ENCODE results near the gene APMAP. TPM values are rescaled to one million over a fixed set of nuclear protein-coding genes. Genes with fewer than 3 reads are reported as not detected.
A peak's percentile ranks its signal among the peaks of the same experiment; 100 is the strongest.

The APMAP gene
- total RNA-seq, 1 donor from 2014 or later = 25.9 TPM

GRCh38 chr20:25025986-25026605 is 33.5 kb upstream of the APMAP start:
- ATAC-seq = peak; percentile 33
- DNase-seq = no peak
- intact Hi-C loops (cut with micrococcal nuclease) = no loop called here

- peak; percentile 24 for ATAC-seq
- intact Hi-C loops (cut with micrococcal nuclease) = no loop called here
These were observed 32.7 kb upstream of the APMAP start for GRCh38 chr20:25025091-25025861.

GRCh38 chr20:25024171-25024570 is 31.6 kb upstream of the APMAP start:
- intact Hi-C loops (cut with micrococcal nuclease) = no loop called here
- ATAC-seq (no peak), DNase-seq (no peak)

More at GRCh38 chr20:25025091-25025861, 32.7 kb upstream of the APMAP start:
- DNase-seq = no peak

DNA sequence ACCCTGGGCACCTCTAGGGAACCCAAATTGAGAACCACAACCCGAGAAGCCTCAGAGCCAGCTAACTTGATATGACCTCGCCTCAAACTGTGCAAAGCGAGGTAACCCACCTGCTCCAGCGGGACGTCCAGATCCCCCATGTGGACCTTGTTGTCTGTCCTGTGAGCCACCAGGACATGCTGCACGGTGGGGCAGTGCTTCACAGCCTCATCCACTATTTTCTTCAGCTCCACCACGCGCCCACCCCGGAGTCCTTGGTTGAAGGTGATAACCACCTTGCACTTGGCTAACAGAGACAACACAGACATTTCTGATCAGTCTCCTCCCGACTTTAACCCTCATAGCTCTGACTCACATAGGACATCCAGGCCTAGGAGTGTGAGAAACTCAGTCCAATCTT is 30.8 kb upstream of the APMAP start:
- intact Hi-C loops (cut with micrococcal nuclease) = no loop called here
- no peak for DNase-seq
- ATAC-seq = peak; percentile 6

DNA sequence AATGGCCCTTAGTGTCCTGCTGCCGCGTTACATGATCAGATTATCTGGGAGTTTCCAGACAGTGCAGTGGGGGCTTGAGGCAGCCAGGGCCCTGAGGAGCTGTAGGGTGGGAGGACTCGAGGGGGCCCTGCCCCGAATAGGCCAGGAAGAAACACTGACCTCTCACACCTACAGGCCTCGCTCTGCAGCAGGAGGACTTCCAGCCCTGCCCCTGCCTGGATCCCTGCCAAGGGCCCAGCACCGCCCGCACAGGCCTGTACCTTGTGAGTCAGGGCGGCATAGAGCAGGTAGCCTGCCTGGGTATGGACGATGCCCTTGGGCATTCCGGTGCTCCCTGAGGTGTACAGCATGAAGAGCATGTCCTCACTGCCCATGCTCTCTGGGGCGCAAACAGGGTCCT is 30.1 kb upstream of the APMAP start:
- peak; percentile 66 for ATAC-seq
- intact Hi-C loops (cut with micrococcal nuclease) = no loop called here
- peak; percentile 73 for DNase-seq

DNA sequence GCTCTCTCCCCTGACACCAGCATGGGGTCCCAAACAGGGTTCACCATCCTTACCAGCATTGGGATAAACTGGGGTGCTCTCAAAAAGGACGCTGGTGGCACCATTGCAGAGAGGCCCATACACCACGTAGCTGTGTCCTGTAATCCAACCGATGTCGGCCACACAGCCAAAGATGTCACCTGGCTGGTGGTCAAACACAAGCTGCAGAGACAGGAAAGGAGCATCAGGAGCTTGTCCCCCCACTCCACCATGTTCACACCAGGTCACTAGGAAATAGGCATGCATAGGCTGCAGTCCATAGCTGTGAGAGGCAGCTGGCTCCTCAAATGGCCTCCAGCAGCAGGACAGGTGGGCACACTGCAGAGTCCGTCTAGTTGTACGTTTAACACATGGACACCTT is 28.8 kb upstream of the APMAP start:
- ATAC-seq = no peak
- intact Hi-C loops (cut with micrococcal nuclease) = no loop called here
- DNase-seq = no peak

GRCh38 chr20:25020901-25021301 is 28.4 kb upstream of the APMAP start:
- ATAC-seq (peak; percentile 81), DNase-seq (peak; percentile 71)
- intact Hi-C loops (cut with micrococcal nuclease) = no loop called here

DNA sequence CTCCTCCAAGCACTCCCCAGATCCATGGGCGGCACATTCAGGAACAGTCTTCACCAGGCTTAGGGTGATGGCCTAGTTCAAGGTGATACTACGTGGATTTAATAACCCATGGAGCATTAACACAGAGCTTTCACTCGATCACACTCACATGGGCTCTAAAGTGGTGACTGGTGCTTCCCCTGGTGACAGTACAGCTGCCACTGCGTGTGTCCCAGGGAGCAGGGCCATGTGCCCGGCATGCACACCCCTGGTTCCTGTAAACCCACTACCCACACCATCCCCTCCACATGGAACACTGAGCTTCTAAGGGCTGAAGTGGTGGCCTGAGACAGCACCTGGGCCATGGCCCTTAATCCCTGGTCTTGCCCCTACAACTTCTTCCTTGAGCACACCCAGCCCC is 27.8 kb upstream of the APMAP start:
- no peak for ATAC-seq
- intact Hi-C loops (cut with micrococcal nuclease) = no loop called here
- DNase-seq = no peak

- no peak for ATAC-seq
- intact Hi-C loops (cut with micrococcal nuclease) = no loop called here
- no peak for DNase-seq
These were observed 27.0 kb upstream of the APMAP start for GRCh38 chr20:25019381-25020155.

GRCh38 chr20:25018841-25019240 is 26.3 kb upstream of the APMAP start:
- DNase-seq = no peak
- no peak for ATAC-seq
- intact Hi-C loops (cut with micrococcal nuclease) = no loop called here

- intact Hi-C loops (cut with micrococcal nuclease) = no loop called here
- no peak for DNase-seq
- ATAC-seq = no peak
These were observed 25.9 kb upstream of the APMAP start for GRCh38 chr20:25018425-25018824.

GRCh38 chr20:25017257-25017803 is 24.8 kb upstream of the APMAP start:
- intact Hi-C loops (cut with micrococcal nuclease) = no loop called here
- DNase-seq (no peak), ATAC-seq (peak; percentile 12)

GRCh38 chr20:25016471-25016870 is 23.9 kb upstream of the APMAP start:
- intact Hi-C loops (cut with micrococcal nuclease) = no loop called here
- ATAC-seq = no peak

DNA sequence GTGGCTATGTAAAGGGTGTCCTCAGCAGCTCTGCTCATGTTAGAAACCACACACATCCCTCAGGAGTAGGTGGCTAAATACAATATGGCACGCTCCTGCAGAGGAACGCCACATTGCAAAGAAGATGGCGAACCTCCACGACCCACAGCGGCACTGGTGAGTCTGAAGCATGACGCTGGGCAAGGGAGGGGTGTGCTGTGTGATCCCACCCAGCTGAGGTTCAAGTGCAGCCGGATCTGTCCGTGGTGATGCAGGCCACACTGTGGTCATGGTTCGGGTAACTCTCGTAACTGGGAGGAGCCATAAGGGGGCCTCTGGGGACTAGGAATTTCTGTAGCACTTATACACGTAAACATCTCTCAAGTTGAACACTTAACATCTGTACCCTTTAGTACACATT is 23.4 kb upstream of the APMAP start:
- no peak for DNase-seq
- intact Hi-C loops (cut with micrococcal nuclease) = no loop called here
- no peak for ATAC-seq

More at GRCh38 chr20:25016471-25016870, 23.9 kb upstream of the APMAP start:
- DNase-seq = no peak

DNA sequence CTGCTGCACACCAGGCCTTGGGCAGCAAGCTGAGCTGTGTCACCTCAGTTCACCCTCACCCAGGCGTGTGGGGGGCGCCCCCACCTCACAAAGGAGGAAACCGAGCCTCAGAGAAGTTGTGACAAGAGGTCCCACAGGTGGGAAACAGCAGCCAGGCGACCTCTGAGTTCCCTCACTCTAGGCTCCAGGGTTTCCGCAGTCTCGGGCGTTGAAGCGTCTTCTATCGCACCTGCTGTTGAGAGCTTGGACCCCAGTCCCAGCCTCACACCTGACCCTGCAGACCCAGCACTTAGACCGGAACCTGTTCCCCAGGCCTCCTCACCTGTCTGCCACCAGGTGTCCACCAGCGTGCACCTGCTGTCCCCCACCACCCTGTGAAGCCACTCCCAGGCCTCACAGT is 22.3 kb upstream of the APMAP start:
- no peak for DNase-seq
- ATAC-seq = no peak
- intact Hi-C loops (cut with micrococcal nuclease) = no loop called here

DNA sequence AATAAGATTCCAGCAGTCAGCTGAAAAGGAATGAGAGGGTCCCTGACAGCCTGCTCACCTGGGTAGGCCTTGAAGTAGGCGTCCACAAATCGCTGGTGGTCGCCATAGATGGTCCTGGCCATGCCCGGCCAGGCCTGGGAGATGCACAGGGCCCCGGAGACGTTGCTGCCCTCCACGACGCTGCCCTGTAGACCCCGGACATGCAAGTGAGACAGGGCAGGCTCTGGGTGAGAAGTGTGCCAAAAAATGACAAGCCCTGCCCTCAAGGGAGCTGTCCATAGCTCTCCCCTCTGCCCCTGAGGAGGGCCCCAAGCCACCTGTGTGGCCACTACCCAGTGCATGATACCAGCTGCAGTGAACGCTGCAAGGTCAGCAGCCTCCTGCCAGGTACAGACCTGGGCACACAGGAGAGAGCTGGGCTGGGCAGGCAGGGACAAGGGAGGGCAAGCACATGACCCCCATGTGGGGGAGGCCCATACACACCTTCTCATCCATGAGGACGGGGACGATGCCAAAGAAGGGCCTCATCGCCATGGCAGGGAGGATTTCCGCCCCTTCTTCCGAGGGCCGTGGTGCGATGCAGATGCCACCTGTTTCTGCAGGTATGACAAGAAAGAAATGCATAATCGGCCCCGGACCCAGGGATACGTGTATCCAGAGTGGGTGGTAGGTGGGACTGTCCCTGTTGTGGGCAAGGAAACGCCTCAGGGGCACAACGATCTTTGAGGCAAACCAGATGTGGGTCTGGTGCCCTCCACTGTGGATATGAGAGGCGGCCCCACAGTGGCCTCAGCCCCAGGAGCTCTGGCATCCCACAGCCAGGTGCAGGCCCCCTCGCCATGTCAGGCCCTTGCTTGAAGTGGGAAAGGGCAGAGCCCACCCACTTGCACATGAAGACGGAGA is 21.2 kb upstream of the APMAP start:
- DNase-seq (no peak), ATAC-seq (no peak)
- intact Hi-C loops (cut with micrococcal nuclease) = no loop called here

DNA sequence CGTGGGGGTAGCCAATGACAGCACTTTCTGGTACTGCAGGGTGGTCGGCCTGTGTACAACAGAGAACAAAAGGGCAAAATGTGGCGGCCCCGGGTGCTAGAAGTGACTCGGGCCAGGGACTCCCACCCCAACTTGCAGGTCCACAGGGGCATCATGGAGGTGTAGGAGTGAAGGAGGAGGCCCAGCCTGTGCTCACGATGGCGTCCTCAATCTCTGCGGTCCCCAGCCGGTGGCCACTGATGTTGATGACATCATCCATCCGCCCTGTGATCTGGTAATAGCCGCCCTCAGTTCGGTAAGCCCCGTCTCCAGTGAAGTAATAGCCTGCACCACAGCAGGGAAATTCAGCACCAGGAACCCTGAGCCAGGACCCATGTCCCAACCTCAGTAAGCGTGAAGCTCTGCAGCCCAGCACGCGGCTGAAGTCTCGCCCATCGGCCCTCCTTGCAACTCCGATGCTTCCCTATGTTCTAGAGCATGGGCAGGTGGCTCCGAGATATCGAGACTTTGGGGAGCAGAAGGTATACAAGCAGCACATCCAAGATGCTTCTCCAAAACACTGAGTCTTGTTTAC is 20.2 kb upstream of the APMAP start:
- intact Hi-C loops (cut with micrococcal nuclease) = no loop called here
- no peak for DNase-seq
- ATAC-seq = no peak

GRCh38 chr20:25011831-25012241 is 19.3 kb upstream of the APMAP start:
- DNase-seq = no peak
- peak; percentile 25 for ATAC-seq
- intact Hi-C loops (cut with micrococcal nuclease) = no loop called here

DNA sequence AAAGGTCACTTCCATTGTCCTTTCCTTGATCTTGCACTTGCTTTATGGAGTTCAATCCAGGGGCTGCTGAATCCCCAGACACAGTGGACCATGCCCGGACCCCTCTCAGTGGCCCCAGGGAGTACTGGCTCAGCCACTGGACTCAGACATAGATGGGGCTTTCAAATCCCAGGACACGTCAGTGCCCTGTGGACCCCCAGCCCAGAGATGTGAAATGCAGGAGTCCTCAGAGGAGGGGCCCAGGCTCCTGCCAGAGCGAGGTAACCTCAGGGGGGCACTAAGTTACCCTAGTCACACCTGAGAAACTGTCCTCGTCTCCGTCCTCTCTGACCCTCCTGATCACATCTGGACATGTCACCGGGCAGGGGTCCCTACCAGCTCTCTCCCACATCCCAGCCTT is 18.7 kb upstream of the APMAP start:
- ATAC-seq = no peak
- no peak for DNase-seq
- intact Hi-C loops (cut with micrococcal nuclease) = no loop called here

All from left ventricle myocardium superior (tissue), 1 donor.